ENCODE results near the gene C1orf216. TPM values are rescaled to one million over a fixed set of nuclear protein-coding genes. Genes with fewer than 3 reads are reported as not detected.

The C1orf216 gene
- total RNA-seq, 1 experiment from 2014 or later, result 10.1 TPM

GRCh38 chr1:35745124-35745730 is 26.5 kb upstream of the C1orf216 start:
- Mint-ChIP-seq H3K27ac (no peak overlapping the region), H3K4me1 (no peaks in the 10 kb centered on the region), H3K36me3 (peaks cover 64% of the 10 kb centered on the region), H3K27me3 (ENCODE audit: low read depth) (no peaks in the 10 kb centered on the region), H3K4me3 (no peak overlapping the region), H3K9me3 (no peaks in the 10 kb centered on the region)
- ChIA-PET POLR2A (no interaction called here), CTCF (interaction anchor here (1.5 kb wide), 1 partner anchor 18 kb away, joined by 5 read pairs; no protein-coding TSS in a partner anchor)
- TF ChIP-seq, protein P1, sequence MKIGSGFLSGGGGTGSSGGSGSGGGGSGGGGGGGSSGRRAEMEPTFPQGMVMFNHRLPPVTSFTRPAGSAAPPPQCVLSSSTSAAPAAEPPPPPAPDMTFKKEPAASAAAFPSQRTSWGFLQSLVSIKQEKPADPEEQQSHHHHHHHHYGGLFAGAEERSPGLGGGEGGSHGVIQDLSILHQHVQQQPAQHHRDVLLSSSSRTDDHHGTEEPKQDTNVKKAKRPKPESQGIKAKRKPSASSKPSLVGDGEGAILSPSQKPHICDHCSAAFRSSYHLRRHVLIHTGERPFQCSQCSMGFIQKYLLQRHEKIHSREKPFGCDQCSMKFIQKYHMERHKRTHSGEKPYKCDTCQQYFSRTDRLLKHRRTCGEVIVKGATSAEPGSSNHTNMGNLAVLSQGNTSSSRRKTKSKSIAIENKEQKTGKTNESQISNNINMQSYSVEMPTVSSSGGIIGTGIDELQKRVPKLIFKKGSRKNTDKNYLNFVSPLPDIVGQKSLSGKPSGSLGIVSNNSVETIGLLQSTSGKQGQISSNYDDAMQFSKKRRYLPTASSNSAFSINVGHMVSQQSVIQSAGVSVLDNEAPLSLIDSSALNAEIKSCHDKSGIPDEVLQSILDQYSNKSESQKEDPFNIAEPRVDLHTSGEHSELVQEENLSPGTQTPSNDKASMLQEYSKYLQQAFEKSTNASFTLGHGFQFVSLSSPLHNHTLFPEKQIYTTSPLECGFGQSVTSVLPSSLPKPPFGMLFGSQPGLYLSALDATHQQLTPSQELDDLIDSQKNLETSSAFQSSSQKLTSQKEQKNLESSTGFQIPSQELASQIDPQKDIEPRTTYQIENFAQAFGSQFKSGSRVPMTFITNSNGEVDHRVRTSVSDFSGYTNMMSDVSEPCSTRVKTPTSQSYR (CRISPR knock-in tag; IDR thresholded peaks at IDR 0.05), result no peak
- no peak for TF ChIP-seq ZNF416 (CRISPR knock-in tag; IDR thresholded peaks at IDR 0.05)
- ATAC-seq (no peak), DNase-seq (ENCODE audit: low spot score) (no peak)

DNA sequence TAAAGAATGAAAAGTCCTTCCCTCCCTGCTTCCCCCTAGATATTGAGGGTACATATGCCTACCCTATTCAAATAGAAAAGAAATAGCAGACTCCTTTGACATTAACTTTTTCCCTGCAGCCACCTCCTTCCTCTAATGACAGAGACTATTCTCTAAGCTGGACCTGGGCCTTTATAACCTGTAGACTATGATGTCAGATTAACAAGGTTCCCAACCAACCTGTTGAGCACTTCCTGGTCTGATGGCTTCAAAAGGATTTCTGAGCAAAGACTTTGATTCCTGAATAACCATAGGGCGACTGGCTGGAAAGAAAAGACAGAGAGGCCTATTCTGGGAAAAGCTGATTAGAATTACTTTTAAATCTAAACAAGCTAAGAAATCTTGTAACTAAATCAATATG is 18.4 kb upstream of the C1orf216 start:
- H3K27ac Mint-ChIP-seq, result no peak overlapping the region

More for the DNA sequence above, 18.4 kb upstream of the C1orf216 start:
- Mint-ChIP-seq H3K36me3 (peaks cover 50% of the 10 kb centered on the region), H3K4me3 (no peak overlapping the region), H3K4me1 (no peaks in the 10 kb centered on the region), H3K9me3 (no peaks in the 10 kb centered on the region), H3K27me3 (ENCODE audit: low read depth) (no peaks in the 10 kb centered on the region)
- ChIA-PET CTCF (interaction anchor here (0.7 to 1.2 kb wide), 3 partner anchors 10 to 587 kb away, joined by 3 to 4 read pairs (median 3); no protein-coding TSS in a partner anchor), POLR2A (no interaction called here)
- ATAC-seq, result no peak
- TF ChIP-seq E2F5 (CRISPR knock-in tag; IDR thresholded peaks at IDR 0.05) (no peak), ZNF423 (CRISPR knock-in tag; IDR thresholded peaks at IDR 0.05) (no peak), MLX (CRISPR knock-in tag; IDR thresholded peaks at IDR 0.05) (no peak), NR2C2 (CRISPR knock-in tag; IDR thresholded peaks at IDR 0.05) (no peak), ZNF512 (CRISPR knock-in tag; IDR thresholded peaks at IDR 0.05; ENCODE audit: borderline replicate concordance) (no peak), E2F1 (CRISPR knock-in tag; IDR thresholded peaks at IDR 0.05) (no peak), CBFB (CRISPR knock-in tag; IDR thresholded peaks at IDR 0.05; ENCODE audit: low read depth) (no peak), SOX15 (CRISPR knock-in tag; IDR thresholded peaks at IDR 0.05) (no peak), FOXP4 (CRISPR knock-in tag; IDR thresholded peaks at IDR 0.05) (no peak), HMGXB4 (CRISPR knock-in tag; IDR thresholded peaks at IDR 0.05) (no peak), GABPB1 (CRISPR knock-in tag; IDR thresholded peaks at IDR 0.05) (no peak), AR (CRISPR knock-in tag; IDR thresholded peaks at IDR 0.05) (no peak)
- TF ChIP-seq, protein P2, sequence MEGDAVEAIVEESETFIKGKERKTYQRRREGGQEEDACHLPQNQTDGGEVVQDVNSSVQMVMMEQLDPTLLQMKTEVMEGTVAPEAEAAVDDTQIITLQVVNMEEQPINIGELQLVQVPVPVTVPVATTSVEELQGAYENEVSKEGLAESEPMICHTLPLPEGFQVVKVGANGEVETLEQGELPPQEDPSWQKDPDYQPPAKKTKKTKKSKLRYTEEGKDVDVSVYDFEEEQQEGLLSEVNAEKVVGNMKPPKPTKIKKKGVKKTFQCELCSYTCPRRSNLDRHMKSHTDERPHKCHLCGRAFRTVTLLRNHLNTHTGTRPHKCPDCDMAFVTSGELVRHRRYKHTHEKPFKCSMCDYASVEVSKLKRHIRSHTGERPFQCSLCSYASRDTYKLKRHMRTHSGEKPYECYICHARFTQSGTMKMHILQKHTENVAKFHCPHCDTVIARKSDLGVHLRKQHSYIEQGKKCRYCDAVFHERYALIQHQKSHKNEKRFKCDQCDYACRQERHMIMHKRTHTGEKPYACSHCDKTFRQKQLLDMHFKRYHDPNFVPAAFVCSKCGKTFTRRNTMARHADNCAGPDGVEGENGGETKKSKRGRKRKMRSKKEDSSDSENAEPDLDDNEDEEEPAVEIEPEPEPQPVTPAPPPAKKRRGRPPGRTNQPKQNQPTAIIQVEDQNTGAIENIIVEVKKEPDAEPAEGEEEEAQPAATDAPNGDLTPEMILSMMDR (IDR thresholded peaks at IDR 0.05), result no peak
- no peak for DNase-seq (ENCODE audit: low spot score)

All from WTC11 (cell line).